ENCODE data around the gene R3HDM2.

R3HDM2 gene

DNA sequence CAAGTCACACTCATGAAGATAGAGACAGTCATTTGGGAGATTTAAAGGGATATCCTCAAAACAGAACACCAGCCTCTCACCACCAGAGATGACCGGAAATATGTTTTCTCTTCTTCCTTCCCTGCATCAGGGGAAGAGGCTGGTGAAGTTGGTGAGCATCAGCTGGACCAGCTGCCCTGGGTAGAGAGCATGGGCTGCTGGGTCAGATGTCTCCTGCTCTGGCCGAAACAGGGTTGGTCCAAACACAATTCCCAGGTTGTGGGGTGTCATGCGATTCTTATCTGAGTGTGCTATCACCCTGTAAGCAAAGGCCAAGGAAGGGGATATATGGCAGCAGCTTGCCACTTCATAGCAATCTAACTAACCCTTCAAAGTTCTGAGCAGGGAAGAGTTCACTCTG is 41.5 kb upstream of the R3HDM2 start:
- DNase-seq (ENCODE audit: low read depth), result no peak
- TF ChIP-seq, protein P1, sequence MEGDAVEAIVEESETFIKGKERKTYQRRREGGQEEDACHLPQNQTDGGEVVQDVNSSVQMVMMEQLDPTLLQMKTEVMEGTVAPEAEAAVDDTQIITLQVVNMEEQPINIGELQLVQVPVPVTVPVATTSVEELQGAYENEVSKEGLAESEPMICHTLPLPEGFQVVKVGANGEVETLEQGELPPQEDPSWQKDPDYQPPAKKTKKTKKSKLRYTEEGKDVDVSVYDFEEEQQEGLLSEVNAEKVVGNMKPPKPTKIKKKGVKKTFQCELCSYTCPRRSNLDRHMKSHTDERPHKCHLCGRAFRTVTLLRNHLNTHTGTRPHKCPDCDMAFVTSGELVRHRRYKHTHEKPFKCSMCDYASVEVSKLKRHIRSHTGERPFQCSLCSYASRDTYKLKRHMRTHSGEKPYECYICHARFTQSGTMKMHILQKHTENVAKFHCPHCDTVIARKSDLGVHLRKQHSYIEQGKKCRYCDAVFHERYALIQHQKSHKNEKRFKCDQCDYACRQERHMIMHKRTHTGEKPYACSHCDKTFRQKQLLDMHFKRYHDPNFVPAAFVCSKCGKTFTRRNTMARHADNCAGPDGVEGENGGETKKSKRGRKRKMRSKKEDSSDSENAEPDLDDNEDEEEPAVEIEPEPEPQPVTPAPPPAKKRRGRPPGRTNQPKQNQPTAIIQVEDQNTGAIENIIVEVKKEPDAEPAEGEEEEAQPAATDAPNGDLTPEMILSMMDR (IDR thresholded peaks at IDR 0.05; ENCODE audit: control insufficient read depth, insufficient read depth, low read depth, low read length, missing control alignments), result no peak
- H3K4me3 ChIP-seq (ENCODE audit: control insufficient read depth, low read depth, low read length), result no peak overlapping the region

DNA sequence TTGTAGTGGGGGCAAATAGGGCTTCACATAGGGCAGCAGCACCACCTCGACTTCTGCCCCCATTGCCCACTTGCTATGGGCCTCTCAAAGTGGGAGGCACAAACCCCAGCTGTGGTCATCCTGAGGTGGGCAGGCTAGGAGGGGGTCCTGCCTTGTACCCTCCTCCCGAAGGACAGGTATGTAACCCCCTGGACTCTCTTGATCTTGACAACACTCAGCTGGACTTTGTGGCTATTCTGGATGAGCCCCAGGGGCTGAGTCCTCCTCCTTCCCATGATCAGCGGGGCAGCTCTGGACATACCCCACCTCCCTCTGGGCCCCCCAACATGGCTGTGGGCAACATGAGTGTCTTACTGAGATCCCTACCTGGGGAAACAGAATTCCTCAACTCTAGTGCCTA is 40.8 kb upstream of the R3HDM2 start:
- no peak overlapping the region for H3K4me3 ChIP-seq (ENCODE audit: control insufficient read depth, low read depth, low read length)
- DNase-seq (ENCODE audit: low read depth), result no peak
- TF ChIP-seq, protein P1 (IDR thresholded peaks at IDR 0.05; ENCODE audit: control insufficient read depth, insufficient read depth, low read depth, low read length, missing control alignments), result no peak

DNA sequence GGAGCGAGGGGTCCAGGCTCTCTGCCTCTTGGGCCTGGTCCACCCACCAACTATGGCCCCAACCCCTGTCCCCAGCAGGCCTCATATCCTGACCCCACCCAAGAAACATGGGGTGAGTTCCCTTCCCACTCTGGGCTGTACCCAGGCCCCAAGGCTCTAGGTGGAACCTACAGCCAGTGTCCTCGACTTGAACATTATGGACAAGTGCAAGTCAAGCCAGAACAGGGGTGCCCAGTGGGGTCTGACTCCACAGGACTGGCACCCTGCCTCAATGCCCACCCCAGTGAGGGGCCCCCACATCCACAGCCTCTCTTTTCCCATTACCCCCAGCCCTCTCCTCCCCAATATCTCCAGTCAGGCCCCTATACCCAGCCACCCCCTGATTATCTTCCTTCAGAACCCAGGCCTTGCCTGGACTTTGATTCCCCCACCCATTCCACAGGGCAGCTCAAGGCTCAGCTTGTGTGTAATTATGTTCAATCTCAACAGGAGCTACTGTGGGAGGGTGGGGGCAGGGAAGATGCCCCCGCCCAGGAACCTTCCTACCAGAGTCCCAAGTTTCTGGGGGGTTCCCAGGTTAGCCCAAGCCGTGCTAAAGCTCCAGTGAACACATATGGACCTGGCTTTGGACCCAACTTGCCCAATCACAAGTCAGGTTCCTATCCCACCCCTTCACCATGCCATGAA is 40.3 kb upstream of the R3HDM2 start:
- H3K4me3 ChIP-seq (ENCODE audit: control insufficient read depth, low read depth, low read length), result no peak overlapping the region
- no peak for DNase-seq (ENCODE audit: low read depth)
- TF ChIP-seq, protein P1 (IDR thresholded peaks at IDR 0.05; ENCODE audit: control insufficient read depth, insufficient read depth, low read depth, low read length, missing control alignments), result no peak

DNA sequence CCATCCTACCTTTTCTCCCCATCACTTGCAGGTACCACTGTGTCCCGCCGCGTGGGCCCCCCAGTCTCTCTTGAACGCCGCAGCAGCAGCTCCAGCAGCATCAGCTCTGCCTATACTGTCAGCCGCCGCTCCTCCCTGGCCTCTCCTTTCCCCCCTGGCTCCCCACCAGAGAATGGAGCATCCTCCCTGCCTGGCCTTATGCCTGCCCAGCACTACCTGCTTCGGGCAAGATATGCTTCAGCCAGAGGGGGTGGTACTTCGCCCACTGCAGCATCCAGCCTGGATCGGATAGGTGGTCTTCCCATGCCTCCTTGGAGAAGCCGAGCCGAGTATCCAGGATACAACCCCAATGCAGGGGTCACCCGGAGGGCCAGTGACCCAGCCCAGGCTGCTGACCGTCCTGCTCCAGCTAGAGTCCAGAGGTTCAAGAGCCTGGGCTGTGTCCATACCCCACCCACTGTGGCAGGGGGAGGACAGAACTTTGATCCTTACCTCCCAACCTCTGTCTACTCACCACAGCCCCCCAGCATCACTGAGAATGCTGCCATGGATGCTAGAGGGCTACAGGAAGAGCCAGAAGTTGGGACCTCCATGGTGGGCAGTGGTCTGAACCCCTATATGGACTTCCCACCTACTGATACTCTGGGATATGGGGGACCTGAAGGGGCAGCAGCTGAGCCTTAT is 39.6 kb upstream of the R3HDM2 start:
- TF ChIP-seq, protein P1 (IDR thresholded peaks at IDR 0.05; ENCODE audit: control insufficient read depth, insufficient read depth, low read depth, low read length, missing control alignments), result no peak
- no peak for DNase-seq (ENCODE audit: low read depth)
- no peak overlapping the region for H3K4me3 ChIP-seq (ENCODE audit: control insufficient read depth, low read depth, low read length)

DNA sequence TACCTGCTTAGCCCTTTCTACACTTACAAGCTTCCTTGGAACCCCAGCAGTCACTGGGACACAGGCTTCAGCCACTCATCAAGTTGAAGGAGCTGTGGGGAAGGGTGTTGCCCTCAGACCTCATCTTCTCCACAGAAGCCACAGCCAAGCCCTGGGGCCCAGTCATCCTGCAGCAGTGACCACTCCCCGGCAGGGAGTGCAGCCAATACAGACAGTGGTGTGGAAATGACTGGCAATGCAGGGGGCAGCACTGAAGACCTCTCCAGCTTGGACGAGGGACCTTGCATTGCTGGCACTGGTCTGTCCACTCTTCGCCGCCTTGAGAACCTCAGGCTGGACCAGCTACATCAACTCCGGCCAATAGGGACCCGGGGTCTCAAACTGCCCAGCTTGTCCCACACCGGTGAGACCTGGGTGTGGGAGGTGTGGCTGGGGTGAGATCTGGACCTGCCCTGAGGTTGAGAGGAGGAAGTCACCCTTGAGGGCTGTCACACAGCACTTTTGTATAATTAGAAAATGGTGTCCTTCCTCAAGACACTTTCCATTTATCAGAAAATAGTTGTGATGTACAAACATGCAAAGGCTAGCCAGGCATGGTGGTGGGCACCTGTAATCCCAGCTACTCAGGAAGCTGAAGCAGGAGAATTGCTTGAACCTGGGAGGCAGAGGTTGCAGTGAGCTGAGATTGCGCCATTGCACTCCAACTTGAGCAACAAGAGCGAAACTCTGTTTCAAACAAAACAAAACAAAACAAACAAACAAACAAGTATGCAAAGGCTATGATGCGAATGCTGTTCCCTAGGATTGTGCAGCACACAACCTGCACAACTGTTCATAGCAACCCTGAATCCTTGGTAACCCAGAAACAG is 38.7 kb upstream of the R3HDM2 start:
- TF ChIP-seq, protein P1 (IDR thresholded peaks at IDR 0.05; ENCODE audit: control insufficient read depth, insufficient read depth, low read depth, low read length, missing control alignments), result no peak
- no peak for DNase-seq (ENCODE audit: low read depth)
- H3K4me3 ChIP-seq (ENCODE audit: control insufficient read depth, low read depth, low read length), result no peak overlapping the region

DNA sequence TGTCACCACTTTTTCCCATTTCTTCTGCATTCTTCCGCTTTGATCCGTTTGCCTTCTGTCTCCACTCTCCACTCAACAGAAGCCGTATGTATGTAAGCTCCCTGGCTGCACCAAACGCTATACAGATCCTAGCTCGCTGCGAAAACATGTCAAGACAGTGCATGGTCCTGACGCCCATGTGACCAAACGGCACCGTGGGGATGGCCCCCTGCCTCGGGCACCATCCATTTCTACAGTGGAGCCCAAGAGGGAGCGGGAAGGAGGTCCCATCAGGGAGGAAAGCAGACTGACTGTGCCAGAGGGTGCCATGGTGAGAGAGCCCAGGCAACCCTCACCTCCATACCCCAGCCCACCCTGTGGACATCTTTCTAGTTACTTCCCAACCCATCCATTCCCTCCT is 37.1 kb upstream of the R3HDM2 start:
- no peak for DNase-seq (ENCODE audit: low read depth)
- TF ChIP-seq, protein P1 (IDR thresholded peaks at IDR 0.05; ENCODE audit: control insufficient read depth, insufficient read depth, low read depth, low read length, missing control alignments), result no peak
- no peak overlapping the region for H3K4me3 ChIP-seq (ENCODE audit: control insufficient read depth, low read depth, low read length)
